ENCODE results near the gene ZBED4.

The ZBED4 gene

GRCh38 chr22:49855251-49855911, 1.7 kb downstream of the ZBED4 start:
- peak; percentile 57 for DNase-seq (ENCODE audit: low spot score)

- peak; percentile 35 for DNase-seq (ENCODE audit: low spot score)
Observed at GRCh38 chr22:49856343-49856742, 2.7 kb downstream of the ZBED4 start.

- DNase-seq (ENCODE audit: low spot score): no peak
Observed at GRCh38 chr22:49856766-49857618, 3.3 kb downstream of the ZBED4 start.

- DNase-seq (ENCODE audit: low spot score): no peak
Observed at GRCh38 chr22:49858827-49859226, 5.2 kb downstream of the ZBED4 start.

- no peak for DNase-seq (ENCODE audit: low spot score)
Observed at GRCh38 chr22:49861642-49862495, 8.2 kb downstream of the ZBED4 start.

- no peak for DNase-seq (ENCODE audit: low spot score)
Observed at GRCh38 chr22:49862496-49862776, 8.8 kb downstream of the ZBED4 start.

- no peak for DNase-seq (ENCODE audit: low spot score)
Observed at GRCh38 chr22:49863931-49864330, 10.3 kb downstream of the ZBED4 start.

- DNase-seq (ENCODE audit: low spot score): no peak
Observed at GRCh38 chr22:49865156-49865555, 11.5 kb downstream of the ZBED4 start.

- no peak for DNase-seq (ENCODE audit: low spot score)
Observed at GRCh38 chr22:49866134-49866533, 12.5 kb downstream of the ZBED4 start.

- DNase-seq (ENCODE audit: low spot score): no peak
Observed at GRCh38 chr22:49866646-49867045, 13.0 kb downstream of the ZBED4 start.

- DNase-seq (ENCODE audit: low spot score): no peak
Observed at GRCh38 chr22:49867303-49868265, 13.9 kb downstream of the ZBED4 start.

GRCh38 chr22:49869086-49869830, 15.6 kb downstream of the ZBED4 start:
- no peak for DNase-seq (ENCODE audit: low spot score)

GRCh38 chr22:49869845-49870712, 16.4 kb downstream of the ZBED4 start:
- no peak for DNase-seq (ENCODE audit: low spot score)

GRCh38 chr22:49871482-49871881, 17.8 kb downstream of the ZBED4 start:
- DNase-seq (ENCODE audit: low spot score): no peak

- DNase-seq (ENCODE audit: low spot score): no peak
Observed at GRCh38 chr22:49872347-49872746, 18.7 kb downstream of the ZBED4 start.

- no peak for DNase-seq (ENCODE audit: low spot score)
Observed at GRCh38 chr22:49873228-49873940, 19.7 kb downstream of the ZBED4 start.

GRCh38 chr22:49877642-49878041, 24.0 kb downstream of the ZBED4 start:
- no peak for DNase-seq (ENCODE audit: low spot score)

- no peak for DNase-seq (ENCODE audit: low spot score)
Observed at GRCh38 chr22:49878206-49878605, 24.6 kb downstream of the ZBED4 start.

- DNase-seq (ENCODE audit: low spot score): no peak
Observed at GRCh38 chr22:49879871-49880270, 26.2 kb downstream of the ZBED4 start.
